ENCODE data around the gene RILP. TPM values are rescaled to one million over a fixed set of nuclear protein-coding genes. Genes with fewer than 3 reads are reported as not detected.

The RILP gene
- total RNA-seq, 1 donor from 2014 or later: 41.5 TPM

- H3K4me1 ChIP-seq: peaks cover 50% of the 10 kb centered on the region
- TF ChIP-seq CTCF (IDR thresholded peaks at IDR 0.05): peak; percentile 47
- no peaks in the 10 kb centered on the region for H3K9me3 ChIP-seq
- H3K27ac ChIP-seq: peak overlapping the region; percentile 89
- H3K36me3 ChIP-seq: peaks cover 11% of the 10 kb centered on the region
- peak; percentile 95 for DNase-seq
- no peaks in the 10 kb centered on the region for H3K27me3 ChIP-seq (ENCODE audit: low read depth)
- peak overlapping the region; percentile 94 for H3K4me3 ChIP-seq
- ATAC-seq: peak; percentile 92 to 93
- intact Hi-C loops (cut with DNase I): loop anchor here (5.0 kb wide), 1 partner anchor 52 kb away; no protein-coding TSS in a partner anchor
Observed at GRCh38 chr17:1628856-1629503, 20.7 kb downstream of the RILP start.

GRCh38 chr17:1627982-1628855, 21.4 kb downstream of the RILP start, which contains the start of gene SLC43A2:
Gene SLC43A2, minus strand, starts transcription at chr17:1628834. Its CDS starts 960 bp downstream, at chr17:1627874.
- intact Hi-C loops (cut with DNase I): loop anchor here (5.0 kb wide), 1 partner anchor 51 kb away; no protein-coding TSS in a partner anchor
- TF ChIP-seq CTCF (IDR thresholded peaks at IDR 0.05): no peak
- H3K27ac ChIP-seq: peak within 1 kb of the TSS; percentile 89

GRCh38 chr17:1627182-1627981, 22.3 kb downstream of the RILP start:
- peaks cover 50% of the 10 kb centered on the region for H3K4me1 ChIP-seq
- intact Hi-C loops (cut with DNase I): loop anchor here (5.0 kb wide), 1 partner anchor 50 kb away; no protein-coding TSS in a partner anchor
- no peaks in the 10 kb centered on the region for H3K9me3 ChIP-seq
- peaks cover 13% of the 10 kb centered on the region for H3K36me3 ChIP-seq
- DNase-seq: peak; percentile 67
- H3K27ac ChIP-seq: peak overlapping the region; percentile 89
- H3K4me3 ChIP-seq: peak overlapping the region; percentile 94
- no peak for TF ChIP-seq CTCF (IDR thresholded peaks at IDR 0.05)
- peak; percentile 0 to 21 for ATAC-seq
- H3K27me3 ChIP-seq (ENCODE audit: low read depth): no peaks in the 10 kb centered on the region

More at GRCh38 chr17:1627982-1628855, 21.4 kb downstream of the RILP start, which contains the start of gene SLC43A2:
- Histone ChIP-seq H3K36me3 (peaks cover 13% of the 10 kb centered on the region), H3K9me3 (no peaks in the 10 kb centered on the region), H3K4me1 (peaks cover 50% of the 10 kb centered on the region), H3K27me3 (ENCODE audit: low read depth) (no peaks in the 10 kb centered on the region), H3K4me3 (peak within 1 kb of the TSS; percentile 94)
- ATAC-seq (peak; percentile 90 to 92), DNase-seq (peak; percentile 91)

GRCh38 chr17:1626333-1626732, 23.3 kb downstream of the RILP start:
- Histone ChIP-seq H3K4me3 (peak overlapping the region; percentile 94), H3K4me1 (peaks cover 50% of the 10 kb centered on the region), H3K9me3 (no peaks in the 10 kb centered on the region), H3K36me3 (peaks cover 20% of the 10 kb centered on the region), H3K27ac (peak overlapping the region; percentile 89), H3K27me3 (ENCODE audit: low read depth) (no peaks in the 10 kb centered on the region)
- DNase-seq (no peak), ATAC-seq (no peak)
- TF ChIP-seq CTCF (IDR thresholded peaks at IDR 0.05): no peak
- intact Hi-C loops (cut with DNase I): loop anchor here (5.0 kb wide), 1 partner anchor 49 kb away; no protein-coding TSS in a partner anchor

DNA sequence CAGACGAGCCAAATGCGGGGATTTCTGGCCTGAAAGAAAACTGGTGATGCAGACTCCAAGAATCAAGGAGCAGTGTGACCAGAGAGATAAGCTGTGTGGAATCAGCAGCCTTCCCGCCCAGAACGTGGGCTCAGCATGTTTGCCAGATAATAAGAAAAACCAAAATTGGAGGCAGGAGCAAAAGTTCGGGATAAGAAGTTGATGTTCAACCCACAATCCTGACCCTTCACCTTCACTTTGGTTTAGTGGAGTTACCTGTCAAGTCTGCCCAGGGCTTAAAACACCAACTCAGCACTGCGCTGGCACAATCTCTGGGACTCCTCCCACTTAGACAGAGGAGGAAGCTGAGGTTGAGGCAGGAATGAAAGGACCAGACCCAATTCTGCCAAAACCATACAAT, 24.1 kb downstream of the RILP start:
- Histone ChIP-seq H3K27me3 (ENCODE audit: low read depth) (no peaks in the 10 kb centered on the region), H3K4me1 (peaks cover 45% of the 10 kb centered on the region), H3K9me3 (no peaks in the 10 kb centered on the region), H3K27ac (peak overlapping the region; percentile 89), H3K36me3 (peaks cover 25% of the 10 kb centered on the region), H3K4me3 (no peak overlapping the region)
- ATAC-seq (no peak), DNase-seq (no peak)
- TF ChIP-seq CTCF (IDR thresholded peaks at IDR 0.05): no peak
- intact Hi-C loops (cut with DNase I): loop anchor here (5.0 kb wide), 1 partner anchor 48 kb away; no protein-coding TSS in a partner anchor

Measured in lower lobe of right lung (tissue), 2 donors.